SK-N-SH treated with all-trans-retinoic acid at 6 μM for 48 hours (cell line): ENCODE results near the gene CHRNA1.

Experiments used
- ATAC-seq: fragments of 200-7000 bp; cut with Tn5 transposase; 3 replicates; pipeline ENCODE4 v1.9.1; 2020; ENCODE audit warnings: mild to moderate bottlenecking, moderate library complexity
- ARNTL ChIP-seq: fragments of 450-650 bp; formaldehyde crosslinking; IDR thresholded peaks from 2 replicates; pipeline ENCODE4 v1.5.0; 2020; ENCODE audit warnings: low read depth, mild to moderate bottlenecking, moderate library complexity, borderline replicate concordance
- BACH2 ChIP-seq: fragments of 250-450 bp; sonication (Bioruptor Pico); IDR thresholded peaks from 2 replicates; pipeline ENCODE4 v1.9.0; 2021; ENCODE audit warnings: mild to moderate bottlenecking, borderline replicate concordance
- CSDC2 ChIP-seq: fragments of 250-450 bp; sonication (Bioruptor Pico); IDR thresholded peaks from 2 replicates; pipeline ENCODE4 v1.5.0; 2020; ENCODE audit warnings: mild to moderate bottlenecking, moderate library complexity
- ESRRG ChIP-seq: fragments of 250-450 bp; sonication (Bioruptor Pico); IDR thresholded peaks from 2 replicates; pipeline ENCODE4 v1.6.1; 2021; ENCODE audit warnings: mild to moderate bottlenecking
- GLIS3 ChIP-seq: fragments of 250-450 bp; sonication (Bioruptor Pico); IDR thresholded peaks from 2 replicates; pipeline ENCODE4 v1.5.0; 2020; ENCODE audit warnings: mild to moderate bottlenecking, moderate library complexity
- ISL1 ChIP-seq: fragments of 250-450 bp; sonication (Bioruptor Pico); IDR thresholded peaks from 2 replicates; pipeline ENCODE4 v2.1.2; 2022; ENCODE audit warnings: mild to moderate bottlenecking, moderate library complexity
- OSR1 ChIP-seq: fragments of 250-450 bp; sonication (Bioruptor Pico); IDR thresholded peaks from 2 replicates; pipeline ENCODE4 v1.8.0; 2022; ENCODE audit warnings: moderate library complexity, mild to moderate bottlenecking, inconsistent platforms
- PPARA ChIP-seq: fragments of 250-450 bp; sonication (Bioruptor Pico); IDR thresholded peaks from 2 replicates; pipeline ENCODE4 v1.5.0; 2020; ENCODE audit warnings: mild to moderate bottlenecking, borderline replicate concordance
- RARB ChIP-seq: fragments of 250-450 bp; sonication (Bioruptor Pico); IDR thresholded peaks from 2 replicates; pipeline ENCODE4 v1.8.0; 2021; ENCODE audit warnings: mild to moderate bottlenecking, moderate library complexity
- SNAI2 ChIP-seq: fragments of 250-450 bp; sonication (Bioruptor Pico); IDR thresholded peaks from 2 replicates; pipeline ENCODE4 v1.5.0; 2020; ENCODE audit warnings: mild to moderate bottlenecking, moderate library complexity
- TCF4 ChIP-seq: fragments of 250-450 bp; sonication (Bioruptor Pico); IDR thresholded peaks from 2 replicates; pipeline ENCODE4 v1.8.0; 2021; ENCODE audit warnings: mild to moderate bottlenecking, moderate library complexity, borderline replicate concordance
- TOX ChIP-seq: fragments of 250-450 bp; sonication (Bioruptor Pico); IDR thresholded peaks from 2 replicates; pipeline ENCODE4 v1.8.0; 2021; ENCODE audit warnings: mild to moderate bottlenecking, moderate library complexity, borderline replicate concordance
- ZC3H10 ChIP-seq: fragments of 250-450 bp; sonication (Bioruptor Pico); IDR thresholded peaks from 2 replicates; pipeline ENCODE4 v1.5.1; 2021; ENCODE audit warnings: mild to moderate bottlenecking, moderate library complexity
- ZFP3 ChIP-seq: fragments of 250-450 bp; sonication (Bioruptor Pico); IDR thresholded peaks from 2 replicates; pipeline ENCODE4 v1.5.0; 2020; ENCODE audit warnings: mild to moderate bottlenecking, moderate library complexity
- ZFP30 ChIP-seq: fragments of 450-650 bp; formaldehyde crosslinking; IDR thresholded peaks from 2 replicates; pipeline ENCODE4 v1.5.0; 2022; ENCODE audit warnings: mild to moderate bottlenecking, moderate library complexity
- ZNF565 ChIP-seq: fragments of 450-650 bp; formaldehyde crosslinking; conservative IDR thresholded peaks from 2 replicates; pipeline ENCODE4 v1.5.0; 2020; ENCODE audit warnings: low read depth, mild to moderate bottlenecking, moderate library complexity
- ZNF70 ChIP-seq: fragments of 450-650 bp; formaldehyde crosslinking; IDR thresholded peaks from 2 replicates; pipeline ENCODE4 v1.5.0; 2020; ENCODE audit warnings: mild to moderate bottlenecking, moderate library complexity
- ZNF8 ChIP-seq: fragments of 450-650 bp; formaldehyde crosslinking; IDR thresholded peaks from 2 replicates; pipeline ENCODE4 v1.5.0; 2020; ENCODE audit warnings: mild to moderate bottlenecking, moderate library complexity
- TF ChIP-seq, protein P1 (sequence below): fragments of 250-450 bp; sonication (Bioruptor Pico); IDR thresholded peaks from 2 replicates; pipeline ENCODE4 v1.8.0; 2020; ENCODE audit warnings: mild to moderate bottlenecking, moderate library complexity, borderline replicate concordance
- TF ChIP-seq, protein P2 (sequence below): fragments of 250-450 bp; sonication (Bioruptor Pico); IDR thresholded peaks from 2 replicates; pipeline ENCODE4 v1.8.0; 2021; ENCODE audit warnings: low read depth, mild to moderate bottlenecking, moderate library complexity, borderline replicate concordance
- TF ChIP-seq, protein P3 (sequence below): fragments of 250-450 bp; sonication (Bioruptor Pico); IDR thresholded peaks from 2 replicates; pipeline ENCODE4 v1.5.1; 2021; ENCODE audit warnings: mild to moderate bottlenecking, moderate library complexity
- TF ChIP-seq, protein P4 (sequence below): fragments of 250-450 bp; sonication (Bioruptor Pico); IDR thresholded peaks from 2 replicates; pipeline ENCODE4 v1.5.1; 2020; ENCODE audit warnings: low read depth, mild to moderate bottlenecking, moderate library complexity

Gene CHRNA1

DNA sequence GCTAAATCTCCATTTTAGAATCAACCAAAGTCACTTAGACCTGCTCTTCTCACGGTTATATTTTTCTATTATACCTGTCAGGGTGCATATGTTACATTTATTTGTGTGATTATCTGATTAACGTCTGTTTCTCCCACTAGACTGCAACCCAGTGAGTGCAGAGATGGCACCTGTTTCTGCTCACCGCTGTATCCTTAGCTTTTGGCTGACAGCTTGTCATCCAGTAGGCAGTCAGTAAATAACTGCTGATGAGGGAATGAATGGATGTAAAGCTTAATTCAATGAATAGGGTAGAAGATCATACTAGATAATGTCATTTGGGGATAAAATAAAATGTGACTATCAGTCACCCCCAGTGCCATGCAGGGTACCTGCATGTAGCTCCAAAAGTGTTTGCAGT lies 6.9 kb upstream of the CHRNA1 start:
- peak; percentile 28 for ATAC-seq
- TF ChIP-seq, protein P1, sequence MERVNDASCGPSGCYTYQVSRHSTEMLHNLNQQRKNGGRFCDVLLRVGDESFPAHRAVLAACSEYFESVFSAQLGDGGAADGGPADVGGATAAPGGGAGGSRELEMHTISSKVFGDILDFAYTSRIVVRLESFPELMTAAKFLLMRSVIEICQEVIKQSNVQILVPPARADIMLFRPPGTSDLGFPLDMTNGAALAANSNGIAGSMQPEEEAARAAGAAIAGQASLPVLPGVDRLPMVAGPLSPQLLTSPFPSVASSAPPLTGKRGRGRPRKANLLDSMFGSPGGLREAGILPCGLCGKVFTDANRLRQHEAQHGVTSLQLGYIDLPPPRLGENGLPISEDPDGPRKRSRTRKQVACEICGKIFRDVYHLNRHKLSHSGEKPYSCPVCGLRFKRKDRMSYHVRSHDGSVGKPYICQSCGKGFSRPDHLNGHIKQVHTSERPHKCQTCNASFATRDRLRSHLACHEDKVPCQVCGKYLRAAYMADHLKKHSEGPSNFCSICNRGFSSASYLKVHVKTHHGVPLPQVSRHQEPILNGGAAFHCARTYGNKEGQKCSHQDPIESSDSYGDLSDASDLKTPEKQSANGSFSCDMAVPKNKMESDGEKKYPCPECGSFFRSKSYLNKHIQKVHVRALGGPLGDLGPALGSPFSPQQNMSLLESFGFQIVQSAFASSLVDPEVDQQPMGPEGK (CRISPR knock-in tag): no peak
- TF ChIP-seq GLIS3 (CRISPR knock-in tag): no peak
- no peak for TF ChIP-seq ISL1 (CRISPR knock-in tag)
- no peak for TF ChIP-seq ZC3H10 (CRISPR knock-in tag)
- no peak for TF ChIP-seq BACH2 (CRISPR knock-in tag)
- TF ChIP-seq ZNF70: no peak
- no peak for TF ChIP-seq ESRRG (CRISPR knock-in tag)
- no peak for TF ChIP-seq TCF4
- no peak for TF ChIP-seq CSDC2 (CRISPR knock-in tag)
- TF ChIP-seq, protein P2, sequence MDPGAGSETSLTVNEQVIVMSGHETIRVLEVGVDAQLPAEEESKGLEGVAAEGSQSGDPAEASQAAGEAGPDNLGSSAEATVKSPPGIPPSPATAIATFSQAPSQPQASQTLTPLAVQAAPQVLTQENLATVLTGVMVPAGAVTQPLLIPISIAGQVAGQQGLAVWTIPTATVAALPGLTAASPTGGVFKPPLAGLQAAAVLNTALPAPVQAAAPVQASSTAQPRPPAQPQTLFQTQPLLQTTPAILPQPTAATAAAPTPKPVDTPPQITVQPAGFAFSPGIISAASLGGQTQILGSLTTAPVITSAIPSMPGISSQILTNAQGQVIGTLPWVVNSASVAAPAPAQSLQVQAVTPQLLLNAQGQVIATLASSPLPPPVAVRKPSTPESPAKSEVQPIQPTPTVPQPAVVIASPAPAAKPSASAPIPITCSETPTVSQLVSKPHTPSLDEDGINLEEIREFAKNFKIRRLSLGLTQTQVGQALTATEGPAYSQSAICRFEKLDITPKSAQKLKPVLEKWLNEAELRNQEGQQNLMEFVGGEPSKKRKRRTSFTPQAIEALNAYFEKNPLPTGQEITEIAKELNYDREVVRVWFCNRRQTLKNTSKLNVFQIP (CRISPR knock-in tag): no peak
- TF ChIP-seq, protein P3, sequence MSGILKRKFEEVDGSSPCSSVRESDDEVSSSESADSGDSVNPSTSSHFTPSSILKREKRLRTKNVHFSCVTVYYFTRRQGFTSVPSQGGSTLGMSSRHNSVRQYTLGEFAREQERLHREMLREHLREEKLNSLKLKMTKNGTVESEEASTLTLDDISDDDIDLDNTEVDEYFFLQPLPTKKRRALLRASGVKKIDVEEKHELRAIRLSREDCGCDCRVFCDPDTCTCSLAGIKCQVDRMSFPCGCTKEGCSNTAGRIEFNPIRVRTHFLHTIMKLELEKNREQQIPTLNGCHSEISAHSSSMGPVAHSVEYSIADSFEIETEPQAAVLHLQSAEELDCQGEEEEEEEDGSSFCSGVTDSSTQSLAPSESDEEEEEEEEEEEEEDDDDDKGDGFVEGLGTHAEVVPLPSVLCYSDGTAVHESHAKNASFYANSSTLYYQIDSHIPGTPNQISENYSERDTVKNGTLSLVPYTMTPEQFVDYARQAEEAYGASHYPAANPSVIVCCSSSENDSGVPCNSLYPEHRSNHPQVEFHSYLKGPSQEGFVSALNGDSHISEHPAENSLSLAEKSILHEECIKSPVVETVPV (CRISPR knock-in tag): no peak

DNA sequence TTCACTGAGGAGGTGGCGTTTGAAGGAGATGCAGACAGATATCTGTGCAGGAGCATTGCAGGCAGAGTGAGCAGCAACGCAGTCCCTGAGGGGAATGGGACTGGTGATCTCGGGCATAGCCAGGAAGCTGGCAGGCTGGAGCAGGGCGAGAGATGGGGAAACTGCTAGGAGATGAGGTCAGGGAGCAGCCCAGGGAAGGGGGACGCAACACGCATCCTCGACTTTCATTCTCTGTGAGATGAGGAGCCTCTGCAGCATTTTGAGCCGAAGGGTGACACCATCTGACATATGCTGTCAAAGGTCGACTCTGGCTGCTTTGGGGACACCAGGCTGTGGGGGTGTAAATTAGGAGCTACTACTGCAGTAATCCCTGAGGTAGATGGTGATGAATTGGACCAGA lies 4.3 kb upstream of the CHRNA1 start:
- ATAC-seq: no peak
- TF ChIP-seq CSDC2 (CRISPR knock-in tag) (no peak), BACH2 (CRISPR knock-in tag) (no peak), ZFP30 (no peak), PPARA (no peak), GLIS3 (CRISPR knock-in tag) (no peak), OSR1 (CRISPR knock-in tag) (no peak), TCF4 (no peak), ARNTL (no peak), ZNF565 (CRISPR knock-in tag) (no peak)
- TF ChIP-seq, protein P3 (CRISPR knock-in tag): no peak

DNA sequence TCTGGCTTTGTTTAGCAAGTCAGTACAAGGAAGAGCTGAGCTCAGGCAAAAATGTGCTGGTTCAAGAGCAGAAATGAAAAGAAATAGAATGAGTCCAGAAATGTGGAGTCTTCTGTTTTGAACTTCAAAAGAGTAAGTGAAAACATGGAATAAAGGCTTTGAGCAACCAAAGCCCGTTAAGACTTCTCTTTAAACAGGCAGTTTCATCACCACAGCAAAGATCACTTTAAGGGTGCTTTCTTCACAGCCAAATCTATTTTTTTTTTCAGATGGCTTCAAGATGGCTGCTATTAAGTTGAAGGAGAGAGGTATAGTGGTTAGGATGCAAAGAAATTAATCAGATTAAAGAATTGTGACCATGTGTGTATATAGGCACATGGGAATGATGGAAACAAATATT lies 2.0 kb upstream of the CHRNA1 start:
- no peak for ATAC-seq
- TF ChIP-seq, protein P2 (CRISPR knock-in tag): no peak
- TF ChIP-seq ESRRG (CRISPR knock-in tag) (no peak), SNAI2 (no peak), TCF4 (no peak), OSR1 (CRISPR knock-in tag) (no peak), GLIS3 (CRISPR knock-in tag) (no peak), TOX (CRISPR knock-in tag) (no peak), ZFP3 (no peak), BACH2 (CRISPR knock-in tag) (no peak), PPARA (no peak), ARNTL (no peak), ZNF8 (CRISPR knock-in tag) (no peak), ZNF565 (CRISPR knock-in tag) (no peak), RARB (CRISPR knock-in tag) (no peak), ZNF70 (no peak)
- TF ChIP-seq, protein P3 (CRISPR knock-in tag): no peak
- TF ChIP-seq, protein P4, sequence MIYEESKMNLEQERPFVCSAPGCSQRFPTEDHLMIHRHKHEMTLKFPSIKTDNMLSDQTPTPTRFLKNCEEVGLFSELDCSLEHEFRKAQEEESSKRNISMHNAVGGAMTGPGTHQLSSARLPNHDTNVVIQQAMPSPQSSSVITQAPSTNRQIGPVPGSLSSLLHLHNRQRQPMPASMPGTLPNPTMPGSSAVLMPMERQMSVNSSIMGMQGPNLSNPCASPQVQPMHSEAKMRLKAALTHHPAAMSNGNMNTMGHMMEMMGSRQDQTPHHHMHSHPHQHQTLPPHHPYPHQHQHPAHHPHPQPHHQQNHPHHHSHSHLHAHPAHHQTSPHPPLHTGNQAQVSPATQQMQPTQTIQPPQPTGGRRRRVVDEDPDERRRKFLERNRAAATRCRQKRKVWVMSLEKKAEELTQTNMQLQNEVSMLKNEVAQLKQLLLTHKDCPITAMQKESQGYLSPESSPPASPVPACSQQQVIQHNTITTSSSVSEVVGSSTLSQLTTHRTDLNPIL: no peak
